Activated CD4-positive, CD25-positive, alpha-beta regulatory T cell treated with anti-CD3 and anti-CD28 coated beads, Interleukin-2, amount 50 U/mL, for 16 hours (primary cell): Measurements from ENCODE around the gene AK8.
"Not testable (repeated sequence)": the region's sequence is repeated elsewhere in the genome, so short reads cannot be mapped to it uniquely, and the experiment has no call there.

ENCODE experiments used
- DNase-seq: peaks from one replicate; pipeline ENCODE4 v3.0.0-alpha.2; 2020; ENCODE audit warnings: low read depth, low spot score

Gene AK8

DNA sequence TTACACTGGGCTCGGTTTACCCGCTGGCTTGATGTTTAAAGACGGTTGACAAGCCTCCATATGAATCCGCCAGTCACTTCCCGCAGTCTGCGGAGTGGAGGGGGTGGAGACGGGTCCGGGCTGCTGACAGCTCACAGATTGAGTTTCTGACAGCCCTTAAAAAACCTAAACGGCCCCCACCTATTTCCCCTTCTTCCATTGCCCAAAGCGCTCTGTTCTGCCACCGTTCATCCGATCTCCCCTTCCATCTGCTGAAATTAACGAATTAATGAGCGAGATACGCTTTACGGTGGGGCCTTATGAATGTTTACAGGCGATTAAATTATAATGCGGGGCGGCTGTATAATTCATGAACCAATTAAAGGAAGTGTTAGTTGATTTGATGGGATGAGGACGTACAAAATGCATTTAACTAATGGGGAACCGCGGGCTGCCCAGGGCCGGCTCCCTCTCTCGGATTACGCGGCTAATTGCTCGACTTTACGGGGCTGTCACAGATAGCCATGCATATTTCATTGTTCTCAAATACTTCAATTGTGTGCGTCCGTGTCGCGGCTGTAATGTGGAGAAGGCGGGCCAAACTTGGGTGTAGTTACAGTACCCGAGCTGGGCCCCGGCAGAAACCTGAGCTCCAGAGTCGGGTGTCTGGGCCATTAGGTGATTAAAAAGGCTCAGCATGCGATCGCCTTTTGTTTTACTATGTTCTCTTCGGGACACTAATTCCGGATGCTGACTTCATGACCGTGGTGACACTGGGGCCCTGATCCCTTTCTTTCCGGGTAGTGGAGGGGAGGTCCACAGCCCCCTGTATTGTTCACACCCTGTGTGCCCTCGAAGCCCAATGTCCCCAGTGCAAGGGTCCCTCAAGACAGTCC lies 133.0 kb downstream of the AK8 start:
- no peak for DNase-seq

- DNase-seq: no peak
These were observed 134.1 kb downstream of the AK8 start for GRCh38 chr9:132743931-132744479.

DNA sequence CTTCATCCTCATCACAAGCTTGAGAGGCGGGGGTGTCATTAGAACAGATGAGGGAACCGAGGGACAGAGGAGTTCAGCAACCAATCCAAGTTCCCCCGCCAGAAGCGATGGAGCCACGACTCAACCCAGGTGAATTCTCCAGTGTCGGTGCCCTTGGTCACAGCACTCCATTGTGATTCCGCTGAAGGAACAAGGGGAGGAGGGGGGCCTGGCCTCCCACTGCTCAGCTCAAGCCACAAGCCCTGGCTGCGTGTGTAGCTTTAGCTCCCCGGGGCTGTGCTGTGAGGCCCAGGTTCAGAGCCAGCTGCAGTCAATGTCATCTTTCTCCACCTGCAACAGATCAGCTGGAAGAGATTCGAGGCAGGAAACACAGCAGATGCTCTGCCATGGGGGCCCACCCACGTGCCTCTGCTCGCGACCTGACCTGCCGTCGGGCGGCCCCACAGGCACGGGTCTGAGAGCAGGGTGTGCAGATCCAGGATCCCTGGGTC lies 135.2 kb downstream of the AK8 start:
- no peak for DNase-seq

- no peak for DNase-seq
These were observed 137.4 kb downstream of the AK8 start for GRCh38 chr9:132740526-132741309.

GRCh38 chr9:132739710-132740310 lies 138.3 kb downstream of the AK8 start:
- DNase-seq: no peak

- DNase-seq: no peak
These were observed 144.7 kb downstream of the AK8 start for GRCh38 chr9:132733260-132733815.

DNA sequence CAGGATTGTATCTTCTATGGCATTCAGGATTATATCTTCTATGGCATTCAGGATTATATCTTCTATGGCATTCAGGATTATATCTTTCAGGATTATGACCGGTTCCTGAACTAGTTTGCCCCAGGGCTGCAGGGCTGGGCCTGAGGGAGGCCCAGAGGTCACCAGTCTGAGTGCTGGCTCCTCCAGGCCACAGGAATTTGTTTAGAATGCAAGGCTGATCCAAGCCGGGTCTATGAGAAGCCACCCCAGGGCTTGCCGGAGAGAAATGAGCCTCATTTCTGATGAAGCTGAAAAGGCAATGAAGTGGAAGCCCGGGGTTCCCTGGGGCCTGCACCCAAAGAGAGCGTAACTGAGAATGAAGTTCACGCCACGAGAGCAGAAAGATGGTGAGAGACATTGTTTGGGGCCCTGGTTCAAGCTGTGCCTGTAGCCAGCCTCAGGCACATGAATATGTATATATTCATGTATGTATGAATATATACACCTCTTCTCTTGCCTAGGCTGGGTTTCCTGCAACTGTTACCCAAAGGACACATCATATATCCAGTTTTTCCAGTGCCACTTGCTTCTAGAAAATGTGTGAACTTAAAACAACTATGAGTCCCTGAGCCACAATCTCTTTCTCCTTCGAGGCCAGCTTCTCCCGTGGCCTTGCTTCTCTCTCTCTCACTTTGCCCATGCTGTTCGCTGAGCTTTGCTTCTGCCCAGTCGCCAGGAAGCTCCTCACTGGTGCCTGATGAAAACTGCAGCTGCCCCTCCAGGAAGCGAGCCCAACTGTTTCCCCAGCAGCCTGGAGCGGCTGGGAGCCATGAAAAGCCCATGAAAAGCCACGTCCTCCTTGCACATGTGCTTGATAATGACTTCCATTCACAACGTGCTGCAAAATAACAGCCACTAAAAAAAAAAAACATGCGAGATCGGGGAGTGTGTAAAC lies 145.5 kb downstream of the AK8 start:
- no peak for DNase-seq

DNA sequence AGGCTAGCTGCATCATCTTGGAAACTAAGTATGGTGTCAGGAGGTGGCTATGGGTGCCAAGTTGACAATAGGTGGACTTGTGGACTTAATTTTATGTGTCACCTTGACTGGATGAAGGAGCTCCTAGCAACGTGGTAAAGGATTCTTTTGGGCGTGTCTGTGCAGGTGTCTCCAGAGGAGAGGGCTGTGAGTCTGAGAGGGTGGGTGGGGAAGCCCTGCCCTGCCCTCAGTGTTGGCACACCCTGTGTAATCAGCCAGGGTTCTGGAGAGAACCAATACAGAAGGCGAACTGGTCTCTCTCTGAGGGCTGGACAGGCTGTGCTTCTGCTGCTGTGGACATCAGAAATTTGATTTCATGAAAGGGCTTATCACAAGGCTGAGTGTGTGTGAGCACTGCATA lies 146.9 kb downstream of the AK8 start:
- no peak for DNase-seq

GRCh38 chr9:132730054-132731033 lies 147.7 kb downstream of the AK8 start:
- no peak for DNase-seq

GRCh38 chr9:132729235-132729890 lies 148.7 kb downstream of the AK8 start:
- no peak for DNase-seq

DNA sequence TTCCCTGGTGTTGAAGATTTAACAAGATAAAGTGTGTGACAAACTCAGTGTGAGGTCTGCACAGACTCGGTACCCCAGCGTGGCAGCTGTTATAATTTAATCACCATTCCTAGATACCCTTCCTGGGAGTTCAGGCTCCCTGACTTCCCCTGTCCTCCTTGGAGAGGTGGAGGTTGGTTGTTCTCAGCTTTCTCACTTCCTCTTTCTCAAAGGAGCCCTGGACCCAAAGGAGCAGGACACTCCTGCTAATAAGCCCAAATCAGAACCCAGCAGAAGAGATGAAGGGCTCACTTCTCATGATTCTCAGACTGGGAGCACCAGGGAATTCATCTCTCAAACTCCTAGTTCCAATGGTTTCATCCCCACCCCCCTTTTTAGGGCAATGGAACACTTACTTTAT lies 149.6 kb downstream of the AK8 start:
- no peak for DNase-seq

DNA sequence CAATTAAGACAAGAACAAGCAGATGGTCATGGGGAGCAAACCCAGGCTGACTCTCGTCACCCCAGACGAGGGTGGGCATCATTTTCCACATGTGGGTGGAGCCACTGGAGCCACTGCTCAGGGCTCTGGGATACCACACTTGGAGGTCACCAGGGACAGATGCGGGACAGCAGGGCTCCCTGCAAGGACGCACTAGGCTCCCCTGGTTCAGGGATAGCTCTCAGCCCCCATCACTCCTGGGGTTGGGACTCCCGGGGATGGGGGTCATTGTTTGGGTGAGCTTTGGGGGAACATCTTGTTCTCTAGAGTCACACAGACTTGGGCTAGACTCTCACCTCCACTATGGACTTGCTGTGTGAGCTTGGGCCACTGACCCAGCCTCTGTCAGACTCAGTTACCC lies 150.0 kb downstream of the AK8 start:
- DNase-seq: no peak

- no peak for DNase-seq
These were observed 151.4 kb downstream of the AK8 start for GRCh38 chr9:132726576-132727130.

DNA sequence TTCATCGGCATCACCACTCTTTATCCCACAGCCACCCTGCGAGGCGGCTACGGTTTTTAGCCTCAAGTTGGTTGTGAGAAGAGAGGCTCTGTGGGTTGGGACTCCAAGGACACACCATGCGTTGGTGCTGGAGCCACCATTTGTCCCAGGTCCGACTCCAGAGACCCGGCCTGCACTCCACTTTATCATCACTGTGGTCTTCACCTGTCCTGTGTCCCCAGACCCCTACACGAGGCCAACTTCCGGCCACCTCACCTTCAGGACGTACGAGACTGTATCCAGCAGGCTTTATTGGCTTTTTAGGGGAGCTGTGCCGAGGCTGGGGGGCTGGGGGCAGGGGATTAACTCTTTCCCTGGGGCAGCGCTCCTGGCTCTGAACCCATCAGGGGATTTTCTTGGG lies 152.8 kb downstream of the AK8 start:
- no peak for DNase-seq

- no peak for DNase-seq
These were observed 154.3 kb downstream of the AK8 start for GRCh38 chr9:132723809-132724208.

- no peak for DNase-seq
These were observed 155.5 kb downstream of the AK8 start for GRCh38 chr9:132722564-132723065.

DNA sequence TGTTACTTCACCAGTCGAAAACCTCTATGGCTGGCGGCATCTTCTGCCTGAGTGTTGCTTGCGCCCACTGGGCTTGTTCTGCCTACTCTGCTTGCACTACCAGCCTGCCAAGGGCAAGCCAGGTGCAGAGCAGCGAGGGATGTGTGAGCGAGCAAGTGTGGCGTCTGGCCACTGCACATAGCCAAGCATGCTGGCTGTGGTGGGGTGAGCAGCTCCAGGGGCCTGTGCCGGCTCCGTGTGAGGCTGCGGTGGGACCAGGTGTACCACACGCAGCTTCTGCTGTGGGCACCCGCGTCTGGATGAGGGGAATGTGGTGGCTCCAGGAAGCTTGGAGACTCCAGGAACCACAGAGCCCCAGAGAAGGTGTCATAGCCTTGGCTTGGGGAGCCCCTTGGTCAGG lies 156.4 kb downstream of the AK8 start:
- DNase-seq: no peak

DNA sequence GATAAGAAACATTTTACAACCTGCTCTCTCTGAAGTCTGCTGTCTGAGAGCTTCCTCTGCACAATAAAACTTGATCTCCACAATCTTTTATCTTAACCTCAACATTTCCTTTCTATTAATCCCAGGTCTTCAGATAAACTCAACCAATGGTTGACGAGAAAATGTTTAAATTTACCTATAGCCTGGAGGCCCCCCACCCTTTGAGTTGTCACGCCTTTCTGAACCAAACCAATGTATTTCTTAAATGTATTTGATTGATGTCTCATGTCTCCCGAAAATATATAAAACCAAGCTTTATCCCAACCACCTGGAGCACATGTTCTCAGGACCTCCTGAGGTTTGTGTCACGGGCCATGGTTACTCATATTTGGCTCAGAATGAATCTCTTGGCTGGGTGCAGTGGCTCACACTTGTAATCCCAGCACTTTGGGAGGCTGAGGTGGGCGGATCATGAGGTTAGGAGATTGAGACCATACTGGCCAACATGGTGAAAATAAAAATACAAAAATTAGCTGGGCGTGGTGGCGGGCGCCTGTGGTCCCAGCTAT lies 159.6 kb downstream of the AK8 start:
- not testable (repeated sequence) for DNase-seq
